ENCODE results near the gene SEC61A2.
"Not testable (repeated sequence)": the region's sequence is repeated elsewhere in the genome, so short reads cannot be mapped to it uniquely, and the experiment has no call there.

The SEC61A2 gene

DNA sequence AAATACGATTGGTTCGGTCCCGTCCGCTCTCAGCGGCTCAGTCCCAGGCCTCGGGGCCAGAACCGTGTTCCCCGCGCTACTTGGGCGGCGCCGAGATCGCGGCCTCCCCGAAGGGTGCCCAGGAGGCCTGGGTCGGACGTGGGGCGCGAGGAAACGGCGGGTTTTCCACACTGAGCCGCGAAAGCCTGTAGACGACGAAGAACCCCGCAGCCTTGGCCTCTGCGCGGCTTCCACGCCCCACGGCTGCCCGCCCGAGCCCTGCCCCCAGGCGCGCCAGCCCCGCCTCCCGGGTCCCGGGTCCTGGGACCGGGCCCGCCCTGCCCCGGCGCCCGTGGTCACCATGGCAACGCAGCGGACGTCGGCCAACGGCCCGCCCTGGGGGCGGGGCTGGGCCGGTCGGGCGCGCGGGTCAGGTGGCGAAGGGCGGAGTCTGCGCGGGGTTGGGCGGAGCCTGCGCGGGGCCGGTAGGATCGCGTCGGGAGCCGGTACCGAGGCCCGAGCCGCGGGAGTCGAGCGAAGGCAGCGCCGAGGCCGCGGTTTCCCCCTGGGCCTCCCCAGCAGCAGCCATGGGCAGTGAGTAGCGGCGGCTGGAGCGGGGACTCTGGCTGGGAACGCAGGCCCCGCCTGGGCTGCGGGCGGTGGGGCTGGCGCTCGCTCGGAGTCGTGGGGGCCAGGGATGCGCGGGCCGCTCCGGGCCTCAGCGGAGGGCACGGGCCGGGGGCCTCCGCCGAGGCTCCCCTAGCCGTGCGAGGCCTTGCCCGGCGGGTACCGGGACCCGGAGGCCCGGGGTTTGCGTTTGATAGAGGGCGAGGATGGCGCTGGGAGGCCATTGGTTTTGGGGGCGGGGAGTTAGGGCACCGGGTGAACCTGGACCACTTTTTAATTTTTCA lies at the start of gene SEC61A2:
Gene SEC61A2 (plus strand): TSS at position 456 of the 890 bp plus-strand sequence. CDS start 111 bp downstream, at position 567.
- DNase-seq = peak; percentile 90

DNA sequence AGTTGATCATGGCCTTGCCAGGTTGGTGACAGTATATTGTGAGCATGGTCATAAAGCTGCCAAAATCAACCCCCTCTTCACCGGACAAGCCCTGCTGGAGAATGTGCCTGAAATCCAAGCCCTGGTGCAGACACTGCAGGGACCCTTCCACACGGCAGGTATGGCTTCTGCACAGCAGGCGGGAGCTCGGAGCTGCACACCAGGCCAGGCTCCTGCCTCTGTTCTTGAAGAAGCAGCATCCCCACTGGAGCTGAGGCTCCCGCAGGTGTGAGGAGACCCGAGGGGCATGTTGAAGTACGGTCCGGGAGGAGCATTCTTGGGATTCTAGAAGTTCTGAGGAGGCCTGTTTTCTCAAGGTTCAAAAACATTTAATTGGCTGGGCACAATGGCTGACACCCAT lies 48.0 kb upstream of the SEC61A2 start:
- DNase-seq = no peak

DNA sequence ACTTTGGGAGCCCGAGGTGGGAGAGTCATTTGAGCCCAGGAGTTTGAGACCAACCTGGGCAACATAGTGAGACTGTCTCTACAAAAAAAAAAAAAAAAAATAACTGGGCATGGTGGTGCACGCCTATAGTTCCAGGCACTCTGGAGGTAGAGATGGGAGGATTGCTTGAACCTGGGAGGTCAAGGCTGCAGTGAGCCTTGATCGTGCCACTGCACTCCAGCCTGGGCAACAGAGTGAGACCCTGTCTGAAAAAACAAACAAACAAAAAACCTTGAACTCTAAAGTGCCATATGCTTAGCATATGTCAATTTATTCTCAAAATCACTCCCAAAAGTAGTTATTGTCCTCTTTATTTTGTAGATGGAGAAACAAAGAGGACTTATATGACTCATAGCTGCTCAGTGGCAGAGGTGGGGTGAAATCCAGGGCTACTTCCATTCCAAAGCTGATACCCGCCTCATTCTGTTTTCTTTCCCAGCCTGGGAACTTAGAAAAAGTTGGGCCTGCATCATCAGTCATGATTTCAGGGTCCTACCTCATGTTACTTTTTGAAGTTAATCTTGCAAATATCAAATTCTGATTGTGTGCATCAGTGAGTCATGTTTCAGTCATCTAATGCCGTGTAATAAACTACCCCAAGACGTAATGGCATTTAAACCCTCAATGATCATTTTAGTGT lies 47.5 kb upstream of the SEC61A2 start:
- DNase-seq = no peak

DNA sequence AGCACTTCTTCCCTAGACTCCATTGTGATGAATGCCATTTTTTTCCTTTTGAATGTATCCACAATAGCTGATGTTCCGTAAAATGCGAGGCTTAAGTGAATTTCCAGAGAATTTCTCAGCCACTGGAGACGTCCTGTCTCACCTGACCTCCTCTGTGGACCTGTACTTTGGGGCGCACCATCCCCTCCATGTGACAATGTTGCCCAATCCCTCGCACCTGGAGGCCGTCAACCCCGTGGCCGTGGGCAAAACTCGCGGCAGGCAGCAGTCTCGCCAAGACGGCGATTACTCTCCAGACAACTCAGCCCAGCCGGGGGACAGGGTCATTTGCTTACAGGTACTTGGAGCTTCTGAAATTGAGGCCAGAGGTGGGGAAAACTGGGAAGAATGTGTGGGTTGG lies 40.6 kb upstream of the SEC61A2 start:
- DNase-seq = no peak

DNA sequence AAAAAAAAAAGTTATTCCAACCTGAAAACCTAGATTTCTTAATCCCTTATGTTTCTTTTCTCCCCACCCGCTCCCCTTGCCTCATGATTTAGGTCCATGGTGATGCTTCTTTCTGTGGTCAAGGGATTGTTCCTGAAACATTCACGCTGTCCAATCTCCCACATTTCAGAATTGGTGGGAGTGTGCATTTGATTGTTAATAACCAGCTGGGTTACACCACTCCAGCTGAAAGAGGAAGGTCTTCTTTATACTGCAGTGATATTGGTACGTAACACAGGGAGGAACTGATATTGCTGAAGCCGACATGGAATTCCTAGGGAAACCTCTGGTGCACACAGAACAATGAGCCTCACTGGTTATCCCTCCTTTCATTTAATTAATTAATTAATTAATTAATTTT lies 38.1 kb upstream of the SEC61A2 start:
- no peak for DNase-seq

DNA sequence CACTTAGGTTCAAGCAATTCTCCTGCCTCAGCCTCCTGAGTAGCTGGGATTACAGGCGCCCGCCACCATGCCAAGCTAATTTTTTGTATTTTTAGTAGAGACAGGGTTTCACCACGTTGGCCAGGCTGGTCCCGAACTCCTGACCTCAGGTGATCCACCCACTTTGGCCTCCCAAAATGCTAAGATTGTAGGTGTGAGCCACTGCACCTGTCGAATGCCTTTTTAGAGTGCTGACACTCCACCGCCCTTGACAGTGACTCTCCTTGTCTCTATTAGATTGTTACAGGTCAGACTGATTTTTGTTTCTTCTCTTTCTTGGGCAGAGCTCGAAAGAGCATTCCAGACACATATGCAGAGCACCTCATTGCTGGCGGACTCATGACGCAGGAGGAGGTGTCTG lies 32.1 kb upstream of the SEC61A2 start:
- DNase-seq = not testable (repeated sequence)

DNA sequence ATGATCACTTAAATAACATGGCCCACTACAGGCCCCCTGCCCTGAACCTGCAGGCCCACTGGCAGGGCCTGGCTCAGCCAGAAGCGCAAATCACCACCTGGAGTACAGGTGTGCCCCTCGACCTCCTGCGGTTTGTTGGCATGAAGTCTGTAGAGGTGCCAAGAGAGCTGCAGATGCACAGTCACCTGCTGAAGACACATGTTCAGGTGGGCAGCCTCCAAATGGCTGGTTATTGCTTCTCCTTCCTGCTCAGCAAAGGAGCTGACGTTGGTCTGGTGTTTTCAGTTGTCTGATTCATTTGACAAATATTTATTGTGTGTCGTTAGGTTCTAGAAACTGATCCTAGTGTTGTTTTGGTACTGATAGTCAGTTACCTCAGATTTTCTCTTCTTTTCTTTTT lies 31.7 kb upstream of the SEC61A2 start:
- no peak for DNase-seq

DNA sequence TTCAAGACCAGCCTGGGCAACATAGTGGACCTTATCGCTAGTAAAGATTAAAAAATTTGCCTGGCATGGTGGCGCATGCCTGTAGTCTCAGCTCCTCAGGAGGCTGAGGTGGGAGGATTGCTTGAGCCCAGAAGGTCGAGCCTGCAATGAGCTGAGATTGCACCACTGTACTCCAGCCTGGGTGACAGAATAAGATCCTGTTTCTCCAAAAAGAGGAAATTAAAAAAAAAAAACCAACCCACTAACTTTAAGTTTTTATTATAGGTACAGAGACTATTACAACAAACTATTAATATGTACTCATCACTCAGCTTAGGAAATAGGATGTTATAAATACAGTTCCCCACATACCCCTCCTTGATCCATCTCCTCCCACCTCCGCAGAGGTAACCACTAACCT lies 30.5 kb upstream of the SEC61A2 start:
- no peak for DNase-seq

DNA sequence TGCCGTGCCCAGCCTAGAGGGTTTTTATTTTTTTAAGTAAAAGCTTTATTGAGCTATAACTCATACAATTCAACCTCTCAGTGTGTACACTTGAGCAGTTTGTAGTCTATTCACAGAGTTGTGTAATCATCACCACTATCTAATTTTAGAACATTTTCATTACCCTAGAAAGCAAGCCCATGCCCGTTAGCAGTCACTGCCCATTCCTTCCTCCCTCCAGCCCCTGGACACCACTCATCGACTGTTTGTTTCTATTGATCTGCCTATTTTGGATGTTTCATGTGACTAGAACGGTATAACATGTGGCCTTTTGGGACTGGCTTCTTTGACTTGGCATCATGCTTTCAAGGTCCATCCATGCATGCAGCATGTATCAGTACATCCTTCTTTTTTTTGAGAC lies 25.7 kb upstream of the SEC61A2 start:
- DNase-seq = no peak

DNA sequence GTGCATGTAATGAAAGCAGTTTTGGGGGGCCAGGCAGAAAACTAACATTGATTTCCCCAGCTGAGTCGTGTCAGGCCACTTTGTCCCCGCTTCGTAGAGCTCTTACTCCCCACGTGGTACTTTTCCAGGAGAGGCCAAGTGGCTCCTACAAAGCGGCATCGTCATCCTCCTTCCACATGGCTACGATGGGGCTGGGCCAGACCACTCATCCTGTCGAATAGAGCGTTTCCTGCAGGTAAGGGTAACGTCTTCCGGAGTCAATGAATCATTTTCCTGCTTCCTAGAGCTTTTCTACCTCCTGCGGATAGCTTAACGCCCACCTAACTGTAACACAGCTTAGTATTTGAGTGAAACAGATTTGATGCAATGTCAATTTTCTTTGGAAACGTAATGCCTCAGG lies 21.7 kb upstream of the SEC61A2 start:
- no peak for DNase-seq

DNA sequence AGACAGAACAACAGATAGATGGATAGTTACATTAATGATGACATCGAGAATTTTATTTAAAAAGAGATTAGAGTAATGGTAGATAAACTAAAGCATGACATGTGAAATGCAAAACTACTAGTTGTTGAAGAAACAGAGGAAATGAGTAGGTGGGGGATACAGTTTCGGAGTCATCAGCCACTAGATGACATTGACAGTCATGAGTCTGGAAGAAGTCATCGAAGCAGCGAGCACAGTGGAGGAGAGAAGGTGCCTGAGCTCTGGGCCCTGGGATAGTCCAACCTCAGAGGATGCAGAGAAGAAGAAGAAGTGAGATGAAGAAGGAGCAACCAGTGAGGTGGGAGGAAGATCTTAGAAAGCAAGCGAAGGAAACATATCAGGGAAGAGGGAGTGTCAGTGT lies 20.2 kb upstream of the SEC61A2 start:
- DNase-seq = no peak

DNA sequence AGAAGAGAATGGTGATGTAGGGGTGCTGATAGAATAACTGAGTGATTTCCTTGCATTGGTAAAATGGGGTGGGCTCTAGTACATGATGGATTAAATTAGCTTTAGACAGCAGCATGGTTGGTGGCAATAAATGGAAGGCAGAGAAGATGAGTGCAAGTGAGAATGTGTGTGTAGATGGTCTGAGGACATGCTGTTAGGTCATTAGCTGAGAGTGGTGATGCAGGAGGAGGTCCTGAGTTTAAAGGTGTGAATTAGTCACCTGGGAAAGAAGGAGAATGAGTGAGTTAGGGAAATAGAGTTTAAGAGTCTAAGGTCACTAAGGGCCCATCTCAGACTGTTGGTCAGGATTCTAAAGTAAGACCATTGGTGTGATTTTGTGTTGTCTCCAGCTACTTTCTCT lies 17.9 kb upstream of the SEC61A2 start:
- no peak for DNase-seq

DNA sequence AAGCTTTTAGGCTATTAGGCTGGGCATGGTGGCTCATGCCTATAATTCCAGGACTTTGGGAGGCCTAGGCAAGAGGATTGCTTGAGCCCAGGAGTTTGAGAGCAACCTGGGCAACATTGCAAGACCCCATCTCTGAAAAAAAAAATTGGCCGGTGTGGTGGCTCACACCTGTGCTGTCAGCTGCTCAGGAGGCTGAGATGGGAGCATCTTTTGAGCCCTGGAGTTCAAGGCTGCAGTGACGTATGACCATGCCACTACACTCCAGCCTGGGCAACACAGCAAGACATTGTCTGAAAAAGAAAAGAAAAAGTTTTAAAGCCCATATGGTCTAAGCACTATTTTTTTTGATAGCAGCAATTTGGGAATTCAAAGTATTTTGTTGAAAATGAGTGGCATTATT lies 15.8 kb upstream of the SEC61A2 start:
- no peak for DNase-seq

DNA sequence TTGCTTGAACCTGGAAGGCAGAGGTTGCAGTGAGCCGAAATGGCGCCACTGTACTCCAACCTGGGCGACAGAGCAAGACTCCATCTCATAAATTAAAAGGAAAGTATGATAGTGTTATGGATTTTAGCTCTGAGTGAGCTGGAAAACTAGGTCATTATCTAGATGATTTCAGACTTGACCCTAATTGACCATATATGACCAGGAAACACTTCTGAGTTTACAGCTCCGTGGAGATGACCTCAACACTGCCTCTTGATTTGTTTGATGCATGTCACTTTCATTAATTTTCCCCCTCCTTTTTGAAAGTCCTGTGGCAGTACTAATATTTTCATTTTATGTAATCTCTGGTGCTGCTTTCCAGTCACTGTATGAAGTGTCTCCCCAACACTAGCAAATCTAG lies 7.8 kb upstream of the SEC61A2 start:
- DNase-seq = no peak

DNA sequence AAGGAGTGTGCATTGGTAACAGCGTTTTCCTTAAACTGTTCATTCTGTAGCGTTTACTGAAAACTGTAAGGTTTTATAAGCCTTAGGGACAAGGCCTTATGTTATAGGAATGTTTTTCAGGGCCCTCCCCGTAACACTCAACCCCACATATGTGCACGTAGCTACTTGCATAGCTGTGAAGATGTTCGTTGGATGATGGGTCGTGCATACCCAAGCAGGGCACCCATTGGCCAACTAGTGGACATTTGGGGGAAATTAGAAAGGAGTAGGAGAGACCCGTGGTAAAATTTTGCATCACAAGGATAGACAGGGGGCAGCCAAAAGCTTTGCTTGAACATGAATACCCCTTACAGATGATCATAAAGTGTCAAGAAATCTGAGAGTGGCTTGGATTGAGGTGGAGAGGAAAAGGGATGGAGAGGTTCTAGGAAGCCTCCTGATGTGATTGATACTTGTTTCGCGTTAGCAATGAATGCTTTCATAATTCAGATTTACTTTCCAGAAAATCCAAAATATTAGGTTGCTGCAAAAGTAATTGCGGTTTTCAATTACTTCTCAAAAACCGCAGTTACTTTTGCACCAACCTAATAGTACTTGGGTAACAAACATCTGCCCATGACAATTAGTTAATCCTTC lies 878 bp downstream of the SEC61A2 start:
- DNase-seq = peak; percentile 85

DNA sequence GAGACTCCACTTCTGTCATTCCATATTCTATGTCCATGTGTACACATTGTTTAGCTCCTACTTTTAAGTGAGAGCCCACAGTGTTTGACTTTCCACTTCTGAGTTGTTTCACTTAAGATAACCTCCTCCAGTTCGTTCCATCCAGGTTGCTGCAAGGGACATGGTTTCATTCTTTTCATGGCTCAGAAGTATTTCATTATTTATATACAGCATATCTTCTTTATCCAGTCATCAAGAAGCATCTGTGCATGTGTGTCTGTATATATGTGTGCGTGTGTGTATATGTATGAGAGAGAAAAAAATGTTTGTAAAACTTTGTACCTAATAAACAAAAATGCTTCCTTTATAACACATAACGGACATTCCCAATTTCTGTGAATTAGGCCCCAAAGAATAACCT lies 6.2 kb downstream of the SEC61A2 start:
- DNase-seq = no peak

DNA sequence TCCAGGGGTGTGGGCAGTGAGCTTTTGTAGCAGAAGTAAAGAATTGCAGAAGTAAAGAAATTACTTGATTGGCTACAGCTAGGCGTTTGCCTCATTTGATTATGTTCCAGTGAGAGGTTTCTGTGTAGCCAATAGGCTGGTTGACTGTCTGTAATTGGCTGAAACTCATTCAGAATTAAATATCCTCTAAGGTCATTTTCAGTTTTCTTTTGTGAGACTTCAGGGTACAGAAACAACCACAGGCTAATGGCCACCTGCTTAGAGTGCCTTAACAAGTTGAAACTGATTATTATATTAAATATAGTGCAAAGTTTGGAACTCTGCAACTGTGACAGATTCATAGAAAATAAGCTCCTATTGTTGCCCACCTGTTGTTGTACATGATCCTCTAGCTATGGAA lies 10.6 kb downstream of the SEC61A2 start:
- DNase-seq = no peak

DNA sequence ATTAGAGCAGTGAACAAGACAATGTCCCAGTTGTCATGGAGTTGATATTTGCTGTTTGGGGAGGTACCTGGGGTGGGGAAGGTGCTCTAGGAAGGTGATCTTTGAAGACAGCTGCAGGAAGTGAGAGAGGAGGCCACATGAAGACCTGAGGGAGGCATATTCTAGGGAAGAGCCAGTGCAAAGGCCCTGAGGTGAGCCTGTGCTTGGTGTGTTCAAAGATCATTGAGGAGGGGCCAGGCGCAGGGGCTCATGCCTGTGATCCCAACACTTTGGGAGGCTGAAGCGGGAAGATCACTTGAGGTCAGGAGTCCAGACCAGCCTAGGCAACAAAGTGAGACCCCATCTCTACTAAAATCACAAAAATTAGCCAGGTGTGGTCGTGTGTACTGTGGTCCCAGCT lies 15.1 kb downstream of the SEC61A2 start:
- DNase-seq = no peak

DNA sequence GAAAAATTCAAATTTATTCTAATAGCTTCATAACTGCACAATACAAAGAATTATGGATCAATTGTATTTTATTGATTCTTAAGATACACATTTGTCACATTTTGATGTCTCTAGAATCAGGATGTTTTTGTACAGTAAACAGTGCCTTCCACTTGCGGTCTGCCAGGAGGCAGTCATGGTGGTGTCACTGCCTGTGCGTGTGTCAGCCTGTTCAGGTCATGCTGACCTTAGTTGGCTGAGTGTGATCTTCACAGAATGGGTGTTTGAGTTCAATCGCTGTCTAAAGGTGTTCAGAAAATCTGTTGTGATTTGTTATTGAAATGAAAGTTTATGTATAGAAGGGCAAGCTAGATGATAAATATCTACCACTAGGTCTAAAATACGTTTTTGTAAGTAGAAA lies 20.7 kb downstream of the SEC61A2 start:
- no peak for DNase-seq

DNA sequence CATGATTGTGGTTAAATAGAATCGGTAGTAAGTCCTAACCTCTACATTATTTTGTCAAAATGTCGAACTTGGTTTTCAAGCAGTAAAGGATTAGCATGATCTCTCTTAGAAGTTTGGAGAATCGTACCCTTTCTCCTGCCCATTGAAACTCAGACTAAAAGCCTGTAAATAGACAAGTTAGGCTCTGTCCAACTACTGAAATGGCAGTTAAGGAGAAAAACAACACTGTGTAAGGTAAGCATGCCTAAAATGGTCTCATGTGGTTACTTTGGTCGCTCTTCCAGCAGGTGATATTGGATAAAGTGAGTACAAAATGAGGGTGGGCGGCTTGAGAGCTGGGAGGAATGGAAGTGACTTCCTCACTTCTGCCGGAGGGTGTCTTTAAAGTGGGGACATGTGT lies 25.0 kb downstream of the SEC61A2 start:
- no peak for DNase-seq

DNA sequence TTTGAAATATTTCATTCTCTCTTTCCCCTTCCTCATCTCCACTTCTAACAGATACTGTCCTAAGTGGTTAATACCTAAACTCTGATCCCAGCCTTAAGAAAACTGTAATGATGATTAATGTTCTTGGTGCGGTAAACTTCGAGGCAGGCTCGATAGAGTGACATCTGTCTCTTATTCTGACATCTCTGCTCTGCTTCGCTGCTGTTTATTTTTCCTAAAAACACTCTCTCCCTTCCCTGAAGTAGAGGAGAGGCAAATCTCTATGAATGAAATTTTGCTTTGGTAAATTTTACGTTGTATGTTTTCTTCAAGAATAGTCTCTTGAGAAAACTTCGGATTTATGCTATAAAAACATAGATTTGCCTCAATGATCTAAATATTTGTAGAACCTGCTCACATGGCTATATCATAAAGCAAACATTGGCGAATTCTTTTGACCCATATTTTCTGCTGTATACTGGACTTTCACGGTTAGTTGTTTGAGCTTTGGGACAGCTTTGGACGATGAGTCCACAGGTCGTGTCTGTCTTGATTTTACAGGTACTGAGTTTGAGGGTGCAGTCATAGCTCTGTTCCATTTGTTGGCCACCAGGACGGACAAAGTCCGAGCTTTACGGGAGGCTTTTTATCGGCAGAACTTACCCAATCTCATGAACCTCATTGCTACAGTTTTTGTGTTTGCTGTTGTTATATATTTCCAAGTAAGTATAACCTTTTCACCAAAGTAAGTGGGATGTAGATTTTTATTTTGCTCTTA lies 27.1 kb downstream of the SEC61A2 start:
- DNase-seq = no peak

DNA sequence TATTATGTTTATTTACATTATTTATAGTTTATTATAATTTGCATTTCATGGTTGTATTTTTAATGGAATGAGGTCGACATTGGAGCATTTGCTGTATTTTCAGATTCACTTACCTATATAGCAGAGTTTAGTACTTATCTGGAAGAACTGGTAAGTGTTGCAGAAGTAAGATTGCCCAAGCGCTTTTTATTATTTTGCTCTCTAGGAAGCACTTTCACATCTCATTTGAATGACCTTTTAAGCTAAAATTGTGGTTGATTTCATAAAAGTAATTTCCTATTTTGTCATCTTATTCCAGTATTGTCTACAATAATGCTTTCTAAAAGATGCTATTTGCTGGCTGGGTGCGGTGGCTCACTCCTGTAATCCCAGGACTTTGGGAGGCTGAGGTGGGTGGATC lies 28.6 kb downstream of the SEC61A2 start:
- DNase-seq = no peak

DNA sequence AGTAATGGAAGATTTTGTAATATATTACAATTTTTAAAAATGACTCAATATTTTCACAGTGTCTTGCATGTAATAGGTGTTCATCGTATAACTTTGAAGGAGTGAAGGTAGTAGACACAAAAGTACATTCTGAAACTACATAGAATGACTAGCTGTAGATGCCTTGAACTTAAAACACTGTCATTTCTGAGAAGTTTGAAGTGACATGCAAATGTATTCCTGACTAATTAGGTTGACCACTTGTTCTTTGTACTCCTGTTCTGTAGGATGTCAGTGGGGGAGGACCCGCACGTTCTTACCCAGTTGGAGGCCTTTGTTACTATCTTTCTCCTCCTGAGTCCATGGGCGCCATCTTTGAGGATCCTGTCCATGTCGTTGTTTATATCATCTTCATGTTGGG lies 31.2 kb downstream of the SEC61A2 start:
- DNase-seq = no peak

Measured in hematopoietic multipotent progenitor cell treated with erythropoietin and hydrocortisone succinate and interleukin-3 and kit ligand, for 8 days (in vitro differentiated cells).